A673 (cell line): ENCODE data around the gene PTGES3L.

Experiments used
- CTCF ChIP-seq: fragments of 300-800, 200-600 bp; sonication (generic); conservative IDR thresholded peaks from 2 replicates; pipeline ENCODE4 v1.5.1; 2017; ENCODE audit warnings: low read depth, mild to moderate bottlenecking, antibody characterized with exemption, low read length, moderate library complexity, mixed read lengths
- EZH2 ChIP-seq: fragments of 200-600 bp; sonication (generic); IDR thresholded peaks from 2 replicates; pipeline ENCODE4 v1.6.1; 2017; ENCODE audit warnings: borderline replicate concordance, low read depth, mild to moderate bottlenecking, mixed read lengths, antibody characterized with exemption, low read length; ENCODE audit not compliant: poor library complexity, severe bottlenecking

GRCh38 chr17:42918902-42919521 lies 60.9 kb downstream of the PTGES3L start:
- TF ChIP-seq CTCF (no peak), EZH2 (no peak)
